Measurements from ENCODE around the gene TRIP4.

- TF ChIP-seq CTCF (IDR thresholded peaks at IDR 0.05; ENCODE audit: low read depth, low read length, missing input control) (no peak), TAF1 (conservative IDR thresholded peaks at IDR 0.05) (no peak), REST (IDR thresholded peaks at IDR 0.05) (no peak), RAD21 (IDR thresholded peaks at IDR 0.05) (peak; percentile 24 to 46), SP1 (IDR thresholded peaks at IDR 0.05) (peak; percentile 47), HNF4G (IDR thresholded peaks at IDR 0.05) (no peak), GABPA (IDR thresholded peaks at IDR 0.05 in 1 of 2, conservative IDR thresholded peaks at IDR 0.05 in 1 of 2) (peak in 1 of 2 donors; percentile 42)
These were observed 72.6 kb downstream of the TRIP4 start, which contains the start of gene ZNF609 for GRCh38 chr15:64460206-64460723.
